ENCODE data around the gene CCDC93. TPM values are rescaled to one million over a fixed set of nuclear protein-coding genes. Genes with fewer than 3 reads are reported as not detected.

The CCDC93 gene
- total RNA-seq, 1 experiment from 2014 or later, result 21.4 TPM

DNA sequence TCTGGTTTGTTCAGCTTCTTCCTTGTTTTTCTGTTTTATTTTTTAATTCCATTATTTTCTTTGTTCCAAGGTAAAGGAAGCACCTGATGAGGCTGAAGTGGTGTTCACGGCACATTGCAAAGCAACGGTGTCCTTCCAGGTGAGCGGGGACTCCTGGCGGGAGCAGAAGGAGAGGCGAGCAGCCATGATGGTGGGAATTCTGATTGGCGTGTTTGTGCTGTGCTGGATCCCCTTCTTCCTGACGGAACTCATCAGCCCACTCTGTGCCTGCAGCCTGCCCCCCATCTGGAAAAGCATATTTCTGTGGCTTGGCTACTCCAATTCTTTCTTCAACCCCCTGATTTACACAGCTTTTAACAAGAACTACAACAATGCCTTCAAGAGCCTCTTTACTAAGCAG is 110.9 kb downstream of the CCDC93 start:
- DNase-seq (ENCODE audit: low read depth), result no peak

- no peak for DNase-seq (ENCODE audit: low read depth)
Measured at GRCh38 chr2:117888897-117889296, 125.0 kb downstream of the CCDC93 start.

GRCh38 chr2:117885308-117885707 is 128.6 kb downstream of the CCDC93 start:
- no peak for DNase-seq (ENCODE audit: low read depth)

GRCh38 chr2:117879003-117879402 is 134.9 kb downstream of the CCDC93 start:
- DNase-seq (ENCODE audit: low read depth), result no peak

- DNase-seq (ENCODE audit: low read depth), result no peak
Measured at GRCh38 chr2:117875786-117876185, 138.1 kb downstream of the CCDC93 start.

Other genes starting within 250 kb of the CCDC93 start
- 49.1 and 56.4 TPM in 2 replicates for gene DDX18, start 199.4 kb downstream of the CCDC93 start, total RNA-seq (2014; rRNA removed; shearing (Covaris generic))
- 6.7 and 9.4 TPM in 2 replicates for gene INSIG2, start 74.4 kb upstream of the CCDC93 start, total RNA-seq (2014; rRNA removed; shearing (Covaris generic))